ENCODE results near the gene ALX4. TPM values are rescaled to one million over a fixed set of nuclear protein-coding genes. Genes with fewer than 3 reads are reported as not detected.

ALX4 gene
- total RNA-seq, 1 donor from 2014 or later = 0.05 TPM

DNA sequence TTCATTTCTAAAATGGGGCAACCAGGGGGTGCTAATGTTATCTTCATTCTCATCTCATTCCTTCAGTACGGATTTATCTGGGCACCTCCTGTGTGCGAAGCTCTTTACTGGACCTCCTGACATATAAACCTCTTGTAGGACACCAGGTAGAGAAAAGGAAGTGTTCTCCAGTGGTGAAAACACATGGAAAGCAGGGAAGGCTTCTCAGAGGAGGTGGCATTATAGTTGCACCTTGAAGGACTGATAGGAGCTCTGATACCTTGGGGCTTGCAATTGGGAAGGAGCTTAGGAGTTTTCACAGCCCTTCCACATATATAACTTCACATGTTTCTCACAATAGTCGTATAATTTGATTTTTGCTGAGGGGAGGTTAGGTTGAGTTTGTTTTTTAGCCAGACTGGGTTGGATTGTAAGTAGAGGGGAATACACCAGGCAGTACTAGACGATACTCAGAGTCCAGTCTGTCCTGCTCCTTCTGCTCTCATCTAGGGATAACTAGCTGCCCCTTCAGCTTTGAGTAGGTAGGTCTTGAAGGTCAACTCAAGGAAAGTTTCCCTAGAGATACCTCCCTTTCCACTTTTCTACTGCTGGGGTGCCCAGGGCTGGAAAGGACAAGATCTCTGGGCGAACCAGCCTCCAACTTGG lies 34.0 kb upstream of the ALX4 start:
- TF ChIP-seq, protein P1, sequence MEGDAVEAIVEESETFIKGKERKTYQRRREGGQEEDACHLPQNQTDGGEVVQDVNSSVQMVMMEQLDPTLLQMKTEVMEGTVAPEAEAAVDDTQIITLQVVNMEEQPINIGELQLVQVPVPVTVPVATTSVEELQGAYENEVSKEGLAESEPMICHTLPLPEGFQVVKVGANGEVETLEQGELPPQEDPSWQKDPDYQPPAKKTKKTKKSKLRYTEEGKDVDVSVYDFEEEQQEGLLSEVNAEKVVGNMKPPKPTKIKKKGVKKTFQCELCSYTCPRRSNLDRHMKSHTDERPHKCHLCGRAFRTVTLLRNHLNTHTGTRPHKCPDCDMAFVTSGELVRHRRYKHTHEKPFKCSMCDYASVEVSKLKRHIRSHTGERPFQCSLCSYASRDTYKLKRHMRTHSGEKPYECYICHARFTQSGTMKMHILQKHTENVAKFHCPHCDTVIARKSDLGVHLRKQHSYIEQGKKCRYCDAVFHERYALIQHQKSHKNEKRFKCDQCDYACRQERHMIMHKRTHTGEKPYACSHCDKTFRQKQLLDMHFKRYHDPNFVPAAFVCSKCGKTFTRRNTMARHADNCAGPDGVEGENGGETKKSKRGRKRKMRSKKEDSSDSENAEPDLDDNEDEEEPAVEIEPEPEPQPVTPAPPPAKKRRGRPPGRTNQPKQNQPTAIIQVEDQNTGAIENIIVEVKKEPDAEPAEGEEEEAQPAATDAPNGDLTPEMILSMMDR (conservative IDR thresholded peaks at IDR 0.05) = no peak
- DNase-seq (ENCODE audit: low read depth, low spot score) = no peak
- no peak overlapping the region for H3K27ac Mint-ChIP-seq (ENCODE audit: unreplicated experiment)
- H3K4me1 Mint-ChIP-seq = peaks cover 17% of the 10 kb centered on the region
- H3K9me3 Mint-ChIP-seq = no peaks in the 10 kb centered on the region
- H3K4me3 Mint-ChIP-seq = no peak overlapping the region
- H3K36me3 Mint-ChIP-seq (ENCODE audit: low read depth) = no peaks in the 10 kb centered on the region
- H3K27me3 Mint-ChIP-seq (ENCODE audit: low read depth) = peaks cover 41% of the 10 kb centered on the region

DNA sequence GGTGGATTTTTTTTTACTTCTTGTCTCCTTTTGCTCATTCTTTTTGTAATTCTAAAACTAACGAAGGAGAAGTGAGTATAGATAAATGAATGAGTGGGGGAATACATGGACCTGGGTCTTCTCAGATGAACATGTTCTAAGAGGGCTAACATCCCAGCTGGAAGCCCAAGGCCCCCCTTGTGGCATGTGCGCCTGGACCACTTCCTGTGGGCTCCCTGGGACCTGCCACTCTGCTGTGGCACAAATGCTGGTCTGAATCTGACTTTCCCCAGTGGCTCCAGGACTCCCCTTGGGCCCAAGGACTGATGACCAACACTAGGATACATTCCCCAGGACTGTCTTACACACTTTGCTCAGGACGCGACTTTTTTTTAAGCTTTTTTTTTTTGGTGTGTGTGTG lies 32.7 kb upstream of the ALX4 start:
- TF ChIP-seq, protein P1 (conservative IDR thresholded peaks at IDR 0.05) = no peak
- Mint-ChIP-seq H3K27ac (ENCODE audit: unreplicated experiment) (no peak overlapping the region), H3K27me3 (ENCODE audit: low read depth) (peaks cover 53% of the 10 kb centered on the region), H3K9me3 (no peaks in the 10 kb centered on the region), H3K36me3 (ENCODE audit: low read depth) (no peaks in the 10 kb centered on the region), H3K4me1 (peaks cover 10% of the 10 kb centered on the region), H3K4me3 (no peak overlapping the region)
- no peak for DNase-seq (ENCODE audit: low read depth, low spot score)

DNA sequence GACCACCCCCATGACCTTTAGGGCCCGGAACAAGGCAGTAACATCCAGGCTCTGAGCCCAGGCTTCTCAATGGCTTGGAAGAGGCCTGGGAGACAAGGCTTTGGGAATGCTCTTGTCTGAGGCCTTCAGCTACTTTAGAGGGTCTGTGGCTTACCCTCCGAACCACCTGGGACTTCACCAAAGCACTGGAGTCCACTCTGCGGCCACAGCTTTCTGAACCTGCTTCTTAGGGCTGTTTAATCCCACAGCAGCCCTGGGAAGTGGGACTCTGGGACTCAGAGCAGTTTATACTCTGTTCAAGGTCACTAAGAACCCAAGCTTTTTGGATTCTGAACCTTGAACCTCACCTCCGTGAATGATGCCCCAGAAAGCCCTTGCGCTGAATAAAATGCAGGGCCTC lies 30.7 kb upstream of the ALX4 start:
- Mint-ChIP-seq H3K27ac (ENCODE audit: unreplicated experiment) (no peak overlapping the region), H3K4me1 (no peaks in the 10 kb centered on the region), H3K4me3 (no peak overlapping the region), H3K9me3 (no peaks in the 10 kb centered on the region), H3K27me3 (ENCODE audit: low read depth) (peaks cover 57% of the 10 kb centered on the region), H3K36me3 (ENCODE audit: low read depth) (no peaks in the 10 kb centered on the region)
- no peak for DNase-seq (ENCODE audit: low read depth, low spot score)
- TF ChIP-seq, protein P1 (conservative IDR thresholded peaks at IDR 0.05) = no peak

DNA sequence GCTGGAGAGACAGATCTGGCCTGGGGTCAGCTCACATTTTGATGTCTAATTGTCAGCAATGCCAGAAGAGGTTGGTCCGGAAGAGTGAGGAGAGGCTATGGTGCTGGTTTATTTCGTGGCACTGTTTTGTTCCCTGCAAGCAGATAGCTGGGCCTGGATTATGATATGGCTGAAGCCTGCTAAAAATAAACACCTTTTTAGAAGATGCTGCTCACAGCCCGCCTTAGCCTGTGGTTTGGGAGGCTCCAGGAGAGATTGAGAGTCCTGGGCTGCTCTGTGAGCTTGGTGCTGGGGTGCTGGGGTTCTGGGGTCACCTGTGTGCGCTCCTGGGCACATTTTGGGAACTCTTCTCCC lies 29.6 kb upstream of the ALX4 start:
- TF ChIP-seq, protein P1 (conservative IDR thresholded peaks at IDR 0.05) = no peak
- Mint-ChIP-seq H3K4me1 (peaks cover 9% of the 10 kb centered on the region), H3K9me3 (no peaks in the 10 kb centered on the region), H3K4me3 (no peak overlapping the region), H3K27ac (ENCODE audit: unreplicated experiment) (no peak overlapping the region), H3K36me3 (ENCODE audit: low read depth) (no peaks in the 10 kb centered on the region), H3K27me3 (ENCODE audit: low read depth) (peaks cover 63% of the 10 kb centered on the region)
- DNase-seq (ENCODE audit: low read depth, low spot score) = no peak

DNA sequence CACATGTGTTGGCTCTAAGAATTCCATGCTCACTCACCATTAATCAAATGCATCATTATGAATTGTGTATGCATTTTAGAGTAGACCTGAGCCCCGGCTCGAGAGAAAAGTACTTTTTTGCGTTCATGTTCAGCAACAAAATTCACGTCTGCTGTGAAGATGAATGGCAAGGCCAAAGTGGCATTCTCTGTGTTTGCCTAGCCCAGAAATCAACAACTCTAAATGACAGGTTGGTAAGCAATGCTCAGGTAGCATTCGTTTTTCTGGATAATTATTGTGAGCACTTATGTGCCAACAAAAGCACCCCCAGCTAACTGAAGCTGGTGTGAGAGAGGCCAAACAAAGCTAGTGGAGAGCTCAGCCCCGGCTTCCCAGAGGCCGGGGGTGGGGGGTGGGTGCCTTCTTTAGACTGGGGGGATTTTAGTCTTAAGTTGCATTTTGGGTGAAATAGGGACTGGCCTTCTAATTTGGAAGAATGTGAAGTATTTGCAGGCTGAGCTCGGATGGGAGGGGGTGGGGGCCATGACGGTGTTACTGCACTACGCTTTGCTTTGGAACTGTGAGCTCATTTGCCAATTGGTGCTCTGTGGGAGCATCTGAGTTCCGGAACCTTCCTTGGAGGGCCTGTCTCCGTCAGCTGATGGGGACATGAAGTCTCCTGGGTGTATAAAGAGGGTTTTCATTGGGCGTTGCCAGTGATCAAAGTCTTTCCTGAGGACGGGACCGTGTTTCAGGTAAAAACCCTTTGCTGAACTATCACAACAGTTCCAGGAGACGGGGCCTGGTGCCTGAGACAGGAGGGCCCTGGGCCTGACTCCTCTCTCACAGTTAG lies 29.0 kb upstream of the ALX4 start:
- no peaks in the 10 kb centered on the region for H3K9me3 Mint-ChIP-seq
- no peak overlapping the region for H3K4me3 Mint-ChIP-seq
- no peak for DNase-seq (ENCODE audit: low read depth, low spot score)
- no peaks in the 10 kb centered on the region for H3K36me3 Mint-ChIP-seq (ENCODE audit: low read depth)
- TF ChIP-seq, protein P1 (conservative IDR thresholded peaks at IDR 0.05) = no peak
- peaks cover 9% of the 10 kb centered on the region for H3K4me1 Mint-ChIP-seq
- no peak overlapping the region for H3K27ac Mint-ChIP-seq (ENCODE audit: unreplicated experiment)
- peaks cover 66% of the 10 kb centered on the region for H3K27me3 Mint-ChIP-seq (ENCODE audit: low read depth)

Measured in neural crest cell (in vitro differentiated cells).